Thyroid gland (tissue), 4 donors: ENCODE data around the gene RRAD.

ENCODE experiments used
- POLR2A ChIP-seq, 2 donors: fragments of 450-650 bp; IDR thresholded peaks; one replicate each; pipeline ENCODE4 v1.6.1; 2017; ENCODE audit warnings: antibody characterized with exemption in 2 of 2, mild to moderate bottlenecking in 2 of 2, moderate library complexity in 1 of 2
- TF ChIP-seq, protein P1 (sequence below), 6 experiments: fragments of 200-600 bp in 3 of 6; fragments of 450-650 bp in 3 of 6; sonication (generic) in 3 of 6; IDR thresholded peaks; one replicate each; pipeline ENCODE4 v1.5.1; 2016 to 2019; ENCODE audit warnings: antibody characterized with exemption in 6 of 6, mild to moderate bottlenecking in 2 of 6, inconsistent platforms in 1 of 6, moderate library complexity in 1 of 6

GRCh38 chr16:66885491-66885890 is 39.8 kb downstream of the RRAD start:
- TF ChIP-seq, protein P1, sequence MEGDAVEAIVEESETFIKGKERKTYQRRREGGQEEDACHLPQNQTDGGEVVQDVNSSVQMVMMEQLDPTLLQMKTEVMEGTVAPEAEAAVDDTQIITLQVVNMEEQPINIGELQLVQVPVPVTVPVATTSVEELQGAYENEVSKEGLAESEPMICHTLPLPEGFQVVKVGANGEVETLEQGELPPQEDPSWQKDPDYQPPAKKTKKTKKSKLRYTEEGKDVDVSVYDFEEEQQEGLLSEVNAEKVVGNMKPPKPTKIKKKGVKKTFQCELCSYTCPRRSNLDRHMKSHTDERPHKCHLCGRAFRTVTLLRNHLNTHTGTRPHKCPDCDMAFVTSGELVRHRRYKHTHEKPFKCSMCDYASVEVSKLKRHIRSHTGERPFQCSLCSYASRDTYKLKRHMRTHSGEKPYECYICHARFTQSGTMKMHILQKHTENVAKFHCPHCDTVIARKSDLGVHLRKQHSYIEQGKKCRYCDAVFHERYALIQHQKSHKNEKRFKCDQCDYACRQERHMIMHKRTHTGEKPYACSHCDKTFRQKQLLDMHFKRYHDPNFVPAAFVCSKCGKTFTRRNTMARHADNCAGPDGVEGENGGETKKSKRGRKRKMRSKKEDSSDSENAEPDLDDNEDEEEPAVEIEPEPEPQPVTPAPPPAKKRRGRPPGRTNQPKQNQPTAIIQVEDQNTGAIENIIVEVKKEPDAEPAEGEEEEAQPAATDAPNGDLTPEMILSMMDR (IDR thresholded peaks at IDR 0.05), result no peak
- no peak for TF ChIP-seq POLR2A (IDR thresholded peaks at IDR 0.05)
